ENCODE measurements around the gene EPS8. TPM values are rescaled to one million over a fixed set of nuclear protein-coding genes. Genes with fewer than 3 reads are reported as not detected.

Gene EPS8
- total RNA-seq, 1 donor from 2014 or later: 17.8 TPM

- no peaks in the 10 kb centered on the region for H3K36me3 ChIP-seq (ENCODE audit: control insufficient read depth, insufficient read depth, low read length)
- no peak overlapping the region for H3K4me3 ChIP-seq (ENCODE audit: low read depth, low read length)
- DNase-seq (ENCODE audit: low read depth): no peak
- no peak for TF ChIP-seq CTCF (IDR thresholded peaks at IDR 0.05; ENCODE audit: insufficient read depth, low read length, poor library complexity, severe bottlenecking)
- no peaks in the 10 kb centered on the region for H3K27me3 ChIP-seq (ENCODE audit: control insufficient read depth, insufficient read depth, low read length)
These were observed 180.8 kb downstream of the EPS8 start for GRCh38 chr12:15608406-15608805.

- no peaks in the 10 kb centered on the region for H3K27me3 ChIP-seq (ENCODE audit: control insufficient read depth, insufficient read depth, low read length)
- DNase-seq (ENCODE audit: low read depth): no peak
- no peak overlapping the region for H3K4me3 ChIP-seq (ENCODE audit: low read depth, low read length)
- H3K36me3 ChIP-seq (ENCODE audit: control insufficient read depth, insufficient read depth, low read length): no peaks in the 10 kb centered on the region
- no peak for TF ChIP-seq CTCF (IDR thresholded peaks at IDR 0.05; ENCODE audit: insufficient read depth, low read length, poor library complexity, severe bottlenecking)
These were observed 183.2 kb downstream of the EPS8 start for GRCh38 chr12:15605881-15606590.

- H3K36me3 ChIP-seq (ENCODE audit: control insufficient read depth, insufficient read depth, low read length): no peaks in the 10 kb centered on the region
- H3K27me3 ChIP-seq (ENCODE audit: control insufficient read depth, insufficient read depth, low read length): no peaks in the 10 kb centered on the region
- TF ChIP-seq CTCF (IDR thresholded peaks at IDR 0.05; ENCODE audit: insufficient read depth, low read length, poor library complexity, severe bottlenecking): no peak
- no peak overlapping the region for H3K4me3 ChIP-seq (ENCODE audit: low read depth, low read length)
- DNase-seq (ENCODE audit: low read depth): no peak
These were observed 185.6 kb downstream of the EPS8 start for GRCh38 chr12:15603474-15604085.

GRCh38 chr12:15602051-15602672, 187.0 kb downstream of the EPS8 start:
- Histone ChIP-seq H3K36me3 (ENCODE audit: control insufficient read depth, insufficient read depth, low read length) (no peaks in the 10 kb centered on the region), H3K4me3 (ENCODE audit: low read depth, low read length) (no peak overlapping the region), H3K27me3 (ENCODE audit: control insufficient read depth, insufficient read depth, low read length) (no peaks in the 10 kb centered on the region)
- DNase-seq (ENCODE audit: low read depth): no peak
- TF ChIP-seq CTCF (IDR thresholded peaks at IDR 0.05; ENCODE audit: insufficient read depth, low read length, poor library complexity, severe bottlenecking): no peak

GRCh38 chr12:15601210-15601800, 187.9 kb downstream of the EPS8 start:
- no peaks in the 10 kb centered on the region for H3K27me3 ChIP-seq (ENCODE audit: control insufficient read depth, insufficient read depth, low read length)

More at GRCh38 chr12:15601210-15601800, 187.9 kb downstream of the EPS8 start:
- TF ChIP-seq CTCF (IDR thresholded peaks at IDR 0.05; ENCODE audit: insufficient read depth, low read length, poor library complexity, severe bottlenecking): no peak
- Histone ChIP-seq H3K4me3 (ENCODE audit: low read depth, low read length) (no peak overlapping the region), H3K36me3 (ENCODE audit: control insufficient read depth, insufficient read depth, low read length) (no peaks in the 10 kb centered on the region)
- peak; percentile 47 for DNase-seq (ENCODE audit: low read depth)
